PC-3 (cell line): Measurements from ENCODE around the gene ABCG1. TPM values are rescaled to one million over a fixed set of nuclear protein-coding genes. Genes with fewer than 3 reads are reported as not detected.

Source experiments
- ATAC-seq: fragments of 200-7000 bp; cut with Tn5 transposase; 2 replicates; pipeline ENCODE4 v1.9.1; 2020; ENCODE audit warnings: mild to moderate bottlenecking, moderate library complexity
- BruUV-seq: library from RNA; stranded (reverse); fragments of 400-500 nt; replicated peaks from 2 replicates; lab custom pipeline; 2021; lab: Mats Ljungman, UMichigan
- CTCF ChIA-PET: fragments of 300-600 bp; sonication (Branson Sonifier 250); formaldehyde crosslinking; loops from one replicate; lab custom pipeline; 2022; ENCODE audit warnings: antibody characterized with exemption; lab: Charles Lee
- POLR2A ChIA-PET: fragments of 300-600 bp; sonication (Branson Sonifier 250); formaldehyde crosslinking; loops from one replicate; lab custom pipeline; 2022; ENCODE audit warnings: antibody characterized with exemption; ENCODE audit not compliant: unreplicated experiment; lab: Charles Lee
- DNase-seq: peaks from one replicate; pipeline ENCODE4 v3.0.0-alpha.2; 2015
- H2AFZ ChIP-seq: fragments of 300-600 bp; sonication (generic); 2 replicates; pipeline ENCODE4 v1.6.0; 2016; ENCODE audit warnings: antibody characterized with exemption, low read length
- H3F3A ChIP-seq: fragments of 300-600 bp; sonication (generic); one replicate; pipeline ENCODE4 v1.6.0; 2017; ENCODE audit warnings: antibody characterized with exemption, low read length, control low read depth, mild to moderate bottlenecking; ENCODE audit not compliant: unreplicated experiment
- H3K27ac ChIP-seq: fragments of 300-600 bp; sonication (generic); 2 replicates; pipeline ENCODE4 v1.5.1; 2016; ENCODE audit warnings: mild to moderate bottlenecking, low read length
- H3K27me3 ChIP-seq: fragments of 300-600 bp; sonication (generic); 2 replicates; pipeline ENCODE4 v1.6.1; 2016; ENCODE audit warnings: low read length, mixed read lengths
- H3K36me3 ChIP-seq: fragments of 300-600 bp; sonication (generic); 2 replicates; pipeline ENCODE4 v1.6.1; 2016; ENCODE audit warnings: low read depth, mixed run types, low read length, mixed read lengths
- H3K4me1 ChIP-seq: fragments of 300-600 bp; sonication (generic); 2 replicates; pipeline ENCODE4 v1.5.1; 2016; ENCODE audit warnings: low read length; ENCODE audit not compliant: insufficient read depth
- H3K4me2 ChIP-seq: fragments of 300-600 bp; sonication (generic); 2 replicates; pipeline ENCODE4 v1.6.0; 2016; ENCODE audit warnings: low read length
- H3K4me3 ChIP-seq: fragments of 300-600 bp; sonication (generic); 2 replicates; pipeline ENCODE4 v1.5.1; 2016; ENCODE audit warnings: mild to moderate bottlenecking, low read length, mixed read lengths
- H3K79me2 ChIP-seq: fragments of 300-600 bp; sonication (generic); 2 replicates; pipeline ENCODE4 v1.6.1; 2017; ENCODE audit warnings: low read length, mixed read lengths
- H3K9ac ChIP-seq: fragments of 300-600 bp; sonication (generic); 2 replicates; pipeline ENCODE4 v1.6.0; 2016; ENCODE audit warnings: mild to moderate bottlenecking, low read length
- H3K9me2 ChIP-seq: fragments of 300-600 bp; sonication (generic); replicated peaks from 2 replicates; pipeline ENCODE4 v1.6.1; 2016; ENCODE audit warnings: mixed run types, low read length, mixed read lengths
- H3K9me3 ChIP-seq: fragments of 300-600 bp; sonication (generic); 2 replicates; pipeline ENCODE4 v1.6.1; 2016; ENCODE audit warnings: low read length, mixed read lengths
- H4K20me1 ChIP-seq: fragments of 300-600 bp; sonication (generic); 2 replicates; pipeline ENCODE4 v1.6.1; 2016; ENCODE audit warnings: low read length, mixed read lengths
- EZH2 ChIP-seq: fragments of 300-600 bp; sonication (generic); IDR thresholded peaks from one replicate; pipeline ENCODE4 v1.6.1; 2017; ENCODE audit warnings: antibody characterized with exemption, mild to moderate bottlenecking, low read length; ENCODE audit not compliant: unreplicated experiment
- EZH2phosphoT487 ChIP-seq: fragments of 300-600 bp; sonication (generic); IDR thresholded peaks from 2 replicates; pipeline ENCODE4 v1.6.1; 2018; ENCODE audit warnings: mild to moderate bottlenecking, antibody characterized with exemption, low read length, borderline replicate concordance
- intact Hi-C: fragments of 100-400 bp; cut with micrococcal nuclease; formaldehyde crosslinking; loops from 2 replicates; pipeline ENCODE4 v1.9.0; 2023
- total RNA-seq: library from RNA; depleted of rRNA; stranded (reverse); fragments of >200 nt; gene quantifications from 2 replicates; pipeline ENCODE4 v1.2.3, GENCODE V29; 2014
- TF ChIP-seq, protein P1 (sequence below): fragments of 300-600 bp; sonication (generic); conservative IDR thresholded peaks from 2 replicates; pipeline ENCODE4 v1.5.1; 2017; ENCODE audit warnings: antibody characterized with exemption, low read depth, mild to moderate bottlenecking, low read length

The ABCG1 gene
- total RNA-seq, 1 experiment from 2014 or later, result 0.66 TPM

GRCh38 chr21:42230178-42230577 is 11.2 kb downstream of the ABCG1 start:
- Histone ChIP-seq H4K20me1 (no peaks in the 10 kb centered on the region), H3K9me3 (no peaks in the 10 kb centered on the region), H3K79me2 (no peaks in the 10 kb centered on the region), H3K27me3 (no peaks in the 10 kb centered on the region), H3K4me2 (no peak overlapping the region), H3K9me2 (no peaks in the 10 kb centered on the region), H3K27ac (no peak overlapping the region), H3K9ac (no peak overlapping the region), H2AFZ (no peak overlapping the region), H3K4me1 (peaks cover 24% of the 10 kb centered on the region), H3F3A (no peaks in the 10 kb centered on the region), H3K4me3 (no peak overlapping the region), H3K36me3 (no peaks in the 10 kb centered on the region)
- TF ChIP-seq EZH2phosphoT487 (no peak), EZH2 (no peak)
- DNase-seq (no peak), ATAC-seq (no peak)
- intact Hi-C loops, result no loop called here
- POLR2A ChIA-PET, result no interaction called here
- BruUV-seq, result no TSS peak
- CTCF ChIA-PET, result no interaction called here

- no peaks in the 10 kb centered on the region for H3K79me2 ChIP-seq
- TF ChIP-seq EZH2, result no peak
- no peak for TF ChIP-seq EZH2phosphoT487
- TF ChIP-seq, protein P1, sequence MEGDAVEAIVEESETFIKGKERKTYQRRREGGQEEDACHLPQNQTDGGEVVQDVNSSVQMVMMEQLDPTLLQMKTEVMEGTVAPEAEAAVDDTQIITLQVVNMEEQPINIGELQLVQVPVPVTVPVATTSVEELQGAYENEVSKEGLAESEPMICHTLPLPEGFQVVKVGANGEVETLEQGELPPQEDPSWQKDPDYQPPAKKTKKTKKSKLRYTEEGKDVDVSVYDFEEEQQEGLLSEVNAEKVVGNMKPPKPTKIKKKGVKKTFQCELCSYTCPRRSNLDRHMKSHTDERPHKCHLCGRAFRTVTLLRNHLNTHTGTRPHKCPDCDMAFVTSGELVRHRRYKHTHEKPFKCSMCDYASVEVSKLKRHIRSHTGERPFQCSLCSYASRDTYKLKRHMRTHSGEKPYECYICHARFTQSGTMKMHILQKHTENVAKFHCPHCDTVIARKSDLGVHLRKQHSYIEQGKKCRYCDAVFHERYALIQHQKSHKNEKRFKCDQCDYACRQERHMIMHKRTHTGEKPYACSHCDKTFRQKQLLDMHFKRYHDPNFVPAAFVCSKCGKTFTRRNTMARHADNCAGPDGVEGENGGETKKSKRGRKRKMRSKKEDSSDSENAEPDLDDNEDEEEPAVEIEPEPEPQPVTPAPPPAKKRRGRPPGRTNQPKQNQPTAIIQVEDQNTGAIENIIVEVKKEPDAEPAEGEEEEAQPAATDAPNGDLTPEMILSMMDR, result no peak
- CTCF ChIA-PET, result no interaction called here
- no peak overlapping the region for H3K27ac ChIP-seq
- no peak overlapping the region for H3K4me2 ChIP-seq
- H3K4me1 ChIP-seq, result peaks cover 26% of the 10 kb centered on the region
- H4K20me1 ChIP-seq, result no peaks in the 10 kb centered on the region
- no peaks in the 10 kb centered on the region for H3K9me2 ChIP-seq
- no peaks in the 10 kb centered on the region for H3K27me3 ChIP-seq
- intact Hi-C loops, result no loop called here
- no peaks in the 10 kb centered on the region for H3K36me3 ChIP-seq
- BruUV-seq, result no TSS peak
- H2AFZ ChIP-seq, result no peak overlapping the region
- H3K4me3 ChIP-seq, result no peak overlapping the region
- no peaks in the 10 kb centered on the region for H3F3A ChIP-seq
- POLR2A ChIA-PET, result no interaction called here
- no peak for DNase-seq
- no peak overlapping the region for H3K9ac ChIP-seq
- no peak for ATAC-seq
- H3K9me3 ChIP-seq, result no peaks in the 10 kb centered on the region
These were observed 11.7 kb downstream of the ABCG1 start for GRCh38 chr21:42230636-42231035.

- no peak for TF ChIP-seq EZH2phosphoT487
- no peak for TF ChIP-seq EZH2
- TF ChIP-seq, protein P1, result no peak
- Histone ChIP-seq H3K9me3 (no peaks in the 10 kb centered on the region), H3K27me3 (no peaks in the 10 kb centered on the region), H4K20me1 (no peaks in the 10 kb centered on the region), H3K4me2 (no peak overlapping the region), H3K9ac (no peak overlapping the region), H3K27ac (no peak overlapping the region), H3F3A (no peaks in the 10 kb centered on the region), H3K36me3 (no peaks in the 10 kb centered on the region), H3K4me1 (peaks cover 26% of the 10 kb centered on the region), H2AFZ (no peak overlapping the region), H3K9me2 (no peaks in the 10 kb centered on the region), H3K4me3 (no peak overlapping the region), H3K79me2 (no peaks in the 10 kb centered on the region)
- intact Hi-C loops, result no loop called here
- no TSS peak for BruUV-seq
- ATAC-seq, result no peak
- no peak for DNase-seq
- ChIA-PET POLR2A (no interaction called here), CTCF (no interaction called here)
These were observed 12.8 kb downstream of the ABCG1 start for GRCh38 chr21:42231756-42232155.
